Measurements from ENCODE around the gene FAXC.

Gene FAXC

GRCh38 chr6:99362678-99363268, 13.3 kb upstream of the FAXC start:
- Histone ChIP-seq H3K27ac (no peak overlapping the region), H3K9ac (no peak overlapping the region), H3K4me2 (no peak overlapping the region), H4K20me1 (no peaks in the 10 kb centered on the region), H3K27me3 (no peaks in the 10 kb centered on the region), H3K36me3 (no peaks in the 10 kb centered on the region), H3K4me1 (no peaks in the 10 kb centered on the region), H3K4me3 (no peak overlapping the region), H3K9me3 (no peaks in the 10 kb centered on the region)
- TF ChIP-seq Cebpa-rat (IDR thresholded peaks at IDR 0.05) = no peak

DNA sequence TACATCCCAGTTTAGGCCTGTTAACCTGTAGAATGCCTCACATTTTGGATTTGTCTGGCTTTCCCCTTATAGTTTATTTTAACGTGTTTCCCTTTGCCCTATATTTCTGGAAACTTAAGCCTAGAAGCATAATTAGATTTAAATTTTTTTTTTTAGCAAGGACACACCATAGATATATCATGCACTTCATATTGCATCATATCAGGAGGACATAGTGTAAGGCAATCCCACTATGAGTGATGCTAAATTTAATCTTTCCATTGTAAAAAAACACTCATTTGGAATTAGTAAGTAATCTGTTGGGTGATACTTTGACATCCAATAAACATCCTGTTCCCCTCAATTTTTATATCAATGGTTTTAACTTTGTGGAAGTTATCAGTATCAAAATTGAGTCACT, 10.3 kb upstream of the FAXC start:
- Histone ChIP-seq H3K9ac (no peak overlapping the region), H3K4me1 (no peaks in the 10 kb centered on the region), H3K27me3 (no peaks in the 10 kb centered on the region), H3K27ac (no peak overlapping the region), H4K20me1 (no peaks in the 10 kb centered on the region), H3K4me2 (no peak overlapping the region), H3K9me3 (no peaks in the 10 kb centered on the region), H3K4me3 (no peak overlapping the region), H3K36me3 (no peaks in the 10 kb centered on the region)
- TF ChIP-seq Cebpa-rat (IDR thresholded peaks at IDR 0.05) = no peak

GRCh38 chr6:99356641-99357040, 7.2 kb upstream of the FAXC start:
- Histone ChIP-seq H3K4me1 (no peaks in the 10 kb centered on the region), H3K27ac (no peak overlapping the region), H3K36me3 (no peaks in the 10 kb centered on the region), H3K9me3 (no peaks in the 10 kb centered on the region), H3K27me3 (no peaks in the 10 kb centered on the region), H4K20me1 (no peaks in the 10 kb centered on the region), H3K4me3 (no peak overlapping the region), H3K9ac (no peak overlapping the region), H3K4me2 (no peak overlapping the region)
- TF ChIP-seq Cebpa-rat (IDR thresholded peaks at IDR 0.05) = no peak

GRCh38 chr6:99354983-99355382, 5.5 kb upstream of the FAXC start:
- no peaks in the 10 kb centered on the region for H3K36me3 ChIP-seq
- H3K4me2 ChIP-seq = no peak overlapping the region
- H3K9me3 ChIP-seq = no peaks in the 10 kb centered on the region
- no peak overlapping the region for H3K27ac ChIP-seq
- H4K20me1 ChIP-seq = no peaks in the 10 kb centered on the region
- no peak overlapping the region for H3K9ac ChIP-seq
- no peak overlapping the region for H3K4me3 ChIP-seq
- no peak for TF ChIP-seq Cebpa-rat (IDR thresholded peaks at IDR 0.05)
- H3K27me3 ChIP-seq = no peaks in the 10 kb centered on the region
- no peaks in the 10 kb centered on the region for H3K4me1 ChIP-seq

GRCh38 chr6:99353126-99353525, 3.7 kb upstream of the FAXC start:
- no peak overlapping the region for H3K9ac ChIP-seq
- no peaks in the 10 kb centered on the region for H3K36me3 ChIP-seq
- no peak overlapping the region for H3K27ac ChIP-seq

GRCh38 chr6:99350573-99350972, 1.1 kb upstream of the FAXC start:
- TF ChIP-seq Cebpa-rat (IDR thresholded peaks at IDR 0.05) = no peak
- Histone ChIP-seq H3K36me3 (no peaks in the 10 kb centered on the region), H3K27ac (no peak overlapping the region), H3K27me3 (no peaks in the 10 kb centered on the region), H3K4me2 (no peak overlapping the region), H3K9me3 (peaks cover 7% of the 10 kb centered on the region), H3K4me3 (no peak overlapping the region), H3K4me1 (no peaks in the 10 kb centered on the region), H4K20me1 (no peaks in the 10 kb centered on the region), H3K9ac (no peak overlapping the region)

More at GRCh38 chr6:99353126-99353525, 3.7 kb upstream of the FAXC start:
- no peaks in the 10 kb centered on the region for H3K4me1 ChIP-seq
- no peaks in the 10 kb centered on the region for H3K27me3 ChIP-seq
- H4K20me1 ChIP-seq = no peaks in the 10 kb centered on the region
- no peak overlapping the region for H3K4me3 ChIP-seq
- H3K4me2 ChIP-seq = no peak overlapping the region
- no peak for TF ChIP-seq Cebpa-rat (IDR thresholded peaks at IDR 0.05)
- peaks cover 7% of the 10 kb centered on the region for H3K9me3 ChIP-seq

GRCh38 chr6:99348288-99349170, 945 bp downstream of the FAXC start:
- no peak overlapping the region for H3K4me2 ChIP-seq

GRCh38 chr6:99347804-99348203, 1.7 kb downstream of the FAXC start:
- H3K4me2 ChIP-seq = no peak overlapping the region
- H3K27me3 ChIP-seq = no peaks in the 10 kb centered on the region
- no peak overlapping the region for H3K27ac ChIP-seq
- no peak overlapping the region for H3K4me3 ChIP-seq
- no peak overlapping the region for H3K9ac ChIP-seq
- peaks cover 7% of the 10 kb centered on the region for H3K9me3 ChIP-seq
- H4K20me1 ChIP-seq = no peaks in the 10 kb centered on the region
- no peaks in the 10 kb centered on the region for H3K36me3 ChIP-seq
- no peak for TF ChIP-seq Cebpa-rat (IDR thresholded peaks at IDR 0.05)
- H3K4me1 ChIP-seq = no peaks in the 10 kb centered on the region

More at GRCh38 chr6:99348288-99349170, 945 bp downstream of the FAXC start:
- no peak for TF ChIP-seq Cebpa-rat (IDR thresholded peaks at IDR 0.05)
- no peaks in the 10 kb centered on the region for H3K4me1 ChIP-seq
- peaks cover 7% of the 10 kb centered on the region for H3K9me3 ChIP-seq
- H3K27ac ChIP-seq = no peak overlapping the region
- no peaks in the 10 kb centered on the region for H4K20me1 ChIP-seq
- H3K4me3 ChIP-seq = no peak overlapping the region
- H3K27me3 ChIP-seq = no peaks in the 10 kb centered on the region
- H3K36me3 ChIP-seq = no peaks in the 10 kb centered on the region
- no peak overlapping the region for H3K9ac ChIP-seq

DNA sequence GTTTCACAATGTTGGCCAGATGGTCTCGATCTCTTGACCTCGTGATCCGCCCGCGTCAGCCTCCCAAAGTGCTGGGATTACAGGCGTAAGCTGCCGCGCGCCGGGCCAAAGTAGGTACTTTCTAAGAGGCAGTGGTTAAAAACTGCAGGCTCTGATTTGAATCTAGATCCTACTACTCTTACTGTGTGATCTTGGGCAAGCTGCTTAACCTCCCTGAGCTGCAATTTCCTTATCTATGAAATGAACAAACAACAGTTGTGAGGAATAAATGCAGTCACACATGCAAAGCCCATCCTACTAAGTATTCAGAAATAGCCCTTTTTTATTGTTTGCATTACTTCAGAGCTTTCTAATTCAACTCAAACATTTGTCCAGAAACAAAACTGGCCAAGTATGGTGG, 2.9 kb downstream of the FAXC start:
- H3K4me3 ChIP-seq = no peak overlapping the region

DNA sequence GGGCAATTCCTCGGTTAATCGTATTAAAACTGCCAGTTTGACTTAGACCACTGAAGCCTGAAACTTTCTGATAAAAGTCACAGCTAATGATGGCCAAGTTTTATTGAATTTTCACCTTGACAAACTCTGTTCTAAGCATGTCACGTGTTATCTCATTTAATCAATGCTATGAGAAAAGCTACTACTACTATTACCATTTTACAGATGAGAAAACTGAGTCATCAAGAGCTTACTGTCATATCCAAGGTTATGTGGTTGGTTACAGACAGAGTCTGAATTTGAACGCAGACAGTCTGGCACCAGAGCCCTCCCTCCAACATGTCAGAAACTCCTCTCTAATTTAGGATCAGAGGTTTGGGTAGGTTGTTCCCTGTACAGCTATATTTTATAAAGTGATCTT, 4.3 kb downstream of the FAXC start:
- no peak for TF ChIP-seq Cebpa-rat (IDR thresholded peaks at IDR 0.05)
- H3K36me3 ChIP-seq = no peaks in the 10 kb centered on the region
- no peaks in the 10 kb centered on the region for H3K27me3 ChIP-seq
- H3K4me3 ChIP-seq = no peak overlapping the region
- H3K27ac ChIP-seq = no peak overlapping the region
- H3K4me1 ChIP-seq = no peaks in the 10 kb centered on the region
- peaks cover 7% of the 10 kb centered on the region for H3K9me3 ChIP-seq
- no peak overlapping the region for H3K9ac ChIP-seq
- H3K4me2 ChIP-seq = no peak overlapping the region
- no peaks in the 10 kb centered on the region for H4K20me1 ChIP-seq

More for the DNA sequence above, 2.9 kb downstream of the FAXC start:
- H3K27me3 ChIP-seq = no peaks in the 10 kb centered on the region
- no peak overlapping the region for H3K9ac ChIP-seq
- H3K36me3 ChIP-seq = no peaks in the 10 kb centered on the region
- H3K4me1 ChIP-seq = no peaks in the 10 kb centered on the region
- H3K9me3 ChIP-seq = peaks cover 7% of the 10 kb centered on the region
- no peak for TF ChIP-seq Cebpa-rat (IDR thresholded peaks at IDR 0.05)
- H3K4me2 ChIP-seq = no peak overlapping the region
- H4K20me1 ChIP-seq = no peaks in the 10 kb centered on the region
- H3K27ac ChIP-seq = no peak overlapping the region
